Measurements from ENCODE around the gene EHD1.
A peak's percentile ranks its signal among the peaks of the same experiment; 100 is the strongest.

Gene EHD1

GRCh38 chr11:64871492-64871891 is 6.9 kb downstream of the EHD1 start:
- no peak for DNase-seq

- DNase-seq = no peak
Measured at GRCh38 chr11:64870893-64871466, 7.4 kb downstream of the EHD1 start.

GRCh38 chr11:64870176-64870892 is 8.1 kb downstream of the EHD1 start:
- DNase-seq = peak; percentile 22

GRCh38 chr11:64869571-64870175 is 8.7 kb downstream of the EHD1 start:
- no peak for DNase-seq

- no peak for DNase-seq
Measured at GRCh38 chr11:64868904-64869570, 9.4 kb downstream of the EHD1 start.

GRCh38 chr11:64867748-64868462 is 10.5 kb downstream of the EHD1 start:
- no peak for DNase-seq

GRCh38 chr11:64866173-64866491 is 12.3 kb downstream of the EHD1 start:
- no peak for DNase-seq

GRCh38 chr11:64865286-64866172 is 12.9 kb downstream of the EHD1 start:
- no peak for DNase-seq

GRCh38 chr11:64864473-64865285 is 13.7 kb downstream of the EHD1 start:
- DNase-seq = no peak

- DNase-seq = no peak
Measured at GRCh38 chr11:64864135-64864472, 14.3 kb downstream of the EHD1 start.

- DNase-seq = no peak
Measured at GRCh38 chr11:64863391-64864060, 14.9 kb downstream of the EHD1 start.

GRCh38 chr11:64862987-64863390 is 15.4 kb downstream of the EHD1 start:
- no peak for DNase-seq

GRCh38 chr11:64861227-64861975 is 17.0 kb downstream of the EHD1 start:
- peak; percentile 91 to 92 for DNase-seq

GRCh38 chr11:64859542-64860414 is 18.6 kb downstream of the EHD1 start:
- peak; percentile 90 to 91 for DNase-seq

- DNase-seq = no peak
Measured at GRCh38 chr11:64858467-64859263, 19.8 kb downstream of the EHD1 start.

GRCh38 chr11:64857485-64857884 is 20.9 kb downstream of the EHD1 start:
- no peak for DNase-seq

GRCh38 chr11:64856382-64857227 is 21.8 kb downstream of the EHD1 start:
- peak; percentile 46 to 70 for DNase-seq
